Measurements from ENCODE around the gene ZNF724.

The ZNF724 gene

GRCh38 chr19:23263396-23263795, 13.2 kb upstream of the ZNF724 start:
- Histone ChIP-seq H3K27ac (no peak overlapping the region), H3K4me3 (ENCODE audit: low read depth, low read length) (no peak overlapping the region), H3K36me3 (replicated peaks) (no peaks in the 10 kb centered on the region), H3K27me3 (replicated peaks) (no peaks in the 10 kb centered on the region)
- no peak for DNase-seq
- TF ChIP-seq CTCF (IDR thresholded peaks at IDR 0.05; ENCODE audit: low read depth, low read length, missing control alignments), result no peak
- in situ Hi-C loops (cut with HindIII; ENCODE audit: low pct_ligation_motif_present, low sequenced_read_pairs), result no loop called here

GRCh38 chr19:23262920-23263319, 12.7 kb upstream of the ZNF724 start:
- in situ Hi-C loops (cut with HindIII; ENCODE audit: low pct_ligation_motif_present, low sequenced_read_pairs), result no loop called here
- no peak overlapping the region for H3K27ac ChIP-seq
- DNase-seq, result no peak
- no peak overlapping the region for H3K4me3 ChIP-seq (ENCODE audit: low read depth, low read length)
- no peaks in the 10 kb centered on the region for H3K27me3 ChIP-seq (replicated peaks)
- TF ChIP-seq CTCF (IDR thresholded peaks at IDR 0.05; ENCODE audit: low read depth, low read length, missing control alignments), result no peak
- no peaks in the 10 kb centered on the region for H3K36me3 ChIP-seq (replicated peaks)

GRCh38 chr19:23261496-23262020, 11.4 kb upstream of the ZNF724 start:
- no peak for TF ChIP-seq CTCF (IDR thresholded peaks at IDR 0.05; ENCODE audit: low read depth, low read length, missing control alignments)
- no peak overlapping the region for H3K27ac ChIP-seq
- DNase-seq, result no peak
- H3K4me3 ChIP-seq (ENCODE audit: low read depth, low read length), result no peak overlapping the region
- H3K27me3 ChIP-seq (replicated peaks), result no peaks in the 10 kb centered on the region
- in situ Hi-C loops (cut with HindIII; ENCODE audit: low pct_ligation_motif_present, low sequenced_read_pairs), result no loop called here
- H3K36me3 ChIP-seq (replicated peaks), result no peaks in the 10 kb centered on the region

GRCh38 chr19:23260956-23261355, 10.8 kb upstream of the ZNF724 start:
- Histone ChIP-seq H3K36me3 (replicated peaks) (no peaks in the 10 kb centered on the region), H3K27me3 (replicated peaks) (no peaks in the 10 kb centered on the region), H3K4me3 (ENCODE audit: low read depth, low read length) (no peak overlapping the region), H3K27ac (no peak overlapping the region)
- no peak for DNase-seq
- in situ Hi-C loops (cut with HindIII; ENCODE audit: low pct_ligation_motif_present, low sequenced_read_pairs), result no loop called here
- no peak for TF ChIP-seq CTCF (IDR thresholded peaks at IDR 0.05; ENCODE audit: low read depth, low read length, missing control alignments)

GRCh38 chr19:23259961-23260360, 9.8 kb upstream of the ZNF724 start:
- Histone ChIP-seq H3K27me3 (replicated peaks) (no peaks in the 10 kb centered on the region), H3K27ac (no peak overlapping the region), H3K36me3 (replicated peaks) (no peaks in the 10 kb centered on the region), H3K4me3 (ENCODE audit: low read depth, low read length) (no peak overlapping the region)
- no peak for TF ChIP-seq CTCF (IDR thresholded peaks at IDR 0.05; ENCODE audit: low read depth, low read length, missing control alignments)
- in situ Hi-C loops (cut with HindIII; ENCODE audit: low pct_ligation_motif_present, low sequenced_read_pairs), result no loop called here
- DNase-seq, result no peak

GRCh38 chr19:23255700-23256099, 5.5 kb upstream of the ZNF724 start:
- no peak overlapping the region for H3K27ac ChIP-seq
- TF ChIP-seq CTCF (IDR thresholded peaks at IDR 0.05; ENCODE audit: low read depth, low read length, missing control alignments), result no peak
- no peak for DNase-seq
- H3K27me3 ChIP-seq (replicated peaks), result no peaks in the 10 kb centered on the region
- no peak overlapping the region for H3K4me3 ChIP-seq (ENCODE audit: low read depth, low read length)
- no peaks in the 10 kb centered on the region for H3K36me3 ChIP-seq (replicated peaks)
- in situ Hi-C loops (cut with HindIII; ENCODE audit: low pct_ligation_motif_present, low sequenced_read_pairs), result no loop called here
